K562 (cell line): ENCODE results near the gene ZMPSTE24. TPM values are rescaled to one million over a fixed set of nuclear protein-coding genes. Genes with fewer than 3 reads are reported as not detected.

Experiments used
- ATAC-seq: fragments of 200-7000 bp; cut with Tn5 transposase; 3 replicates; pipeline ENCODE4 v1.9.1; 2020; ENCODE audit warnings: moderate library complexity
- BruUV-seq: library from RNA; stranded (reverse); fragments of 400-500 nt; replicated peaks from 2 replicates; lab custom pipeline; 2021; lab: Mats Ljungman, UMichigan
- CTCF ChIA-PET: fragments of 300-600 bp; formaldehyde crosslinking; extraction: SDS; loops from one replicate; lab custom pipeline; 2021; ENCODE audit warnings: low intra/inter-chr PET ratio; lab: Yijun Ruan, JAX
- POLR2A ChIA-PET: fragments of 300-600, 350-650 bp; sonication (Branson Sonifier 250); formaldehyde crosslinking; extraction: SDS; loops from one replicate; lab custom pipeline; 2021; ENCODE audit warnings: antibody characterized with exemption, inconsistent platforms; lab: Yijun Ruan, JAX
- DNase-seq, 4 experiments: peaks; one replicate each; pipeline versions ENCODE4 v3.0.0 to v3.0.0-alpha.2; 2011 to 2018; ENCODE audit warnings: low spot score in 3 of 4, mixed read lengths in 3 of 4; ENCODE audit errors: extremely low read depth in 1 of 4
- FAIRE-seq: peaks from 2 replicates; lab custom pipeline; 2011; peaks lifted over from hg19 to GRCh38; lab: Jason Lieb, UNC
- H2AFZ ChIP-seq: 2 replicates; pipeline ENCODE4 v1.6.0; 2011; ENCODE audit warnings: low read depth, low read length, control low read depth, inconsistent platforms
- H3K27ac ChIP-seq: fragments of 200-600 bp; 3 replicates; pipeline ENCODE4 v1.8.0; 2011; ENCODE audit warnings: low read depth, mild to moderate bottlenecking, control low read depth, inconsistent platforms, low read length, moderate library complexity, mixed read lengths; ENCODE audit errors: extremely low read depth
- H3K27me3 ChIP-seq, 2 experiments: fragments of 300-600 bp in 1 of 2; 2 replicates in 1 of 2; 3 replicates in 1 of 2; pipeline versions ENCODE4 v1.6.0 to v1.8.0; 2011; ENCODE audit warnings: inconsistent platforms in 2 of 2, low read length in 2 of 2, mild to moderate bottlenecking in 1 of 2, mixed read lengths in 1 of 2, moderate library complexity in 1 of 2; ENCODE audit not compliant: control insufficient read depth in 2 of 2, insufficient read depth in 2 of 2
- H3K36me3 ChIP-seq: fragments of 300-600 bp; 3 replicates; pipeline ENCODE4 v1.8.0; 2011; ENCODE audit warnings: mild to moderate bottlenecking, low read length, inconsistent platforms; ENCODE audit not compliant: control insufficient read depth, insufficient read depth
- H3K4me1 ChIP-seq, 2 experiments: fragments of 200-600 bp in 1 of 2; replicated peaks in 1 of 2; 2 replicates in 1 of 2; 3 replicates in 1 of 2; pipeline versions ENCODE4 v1.5.1 to v1.8.0; 2011; ENCODE audit warnings: inconsistent platforms in 2 of 2, low read length in 2 of 2, mild to moderate bottlenecking in 1 of 2, mixed read lengths in 1 of 2, moderate library complexity in 1 of 2; ENCODE audit not compliant: control insufficient read depth in 2 of 2, insufficient read depth in 2 of 2
- H3K4me2 ChIP-seq: 2 replicates; pipeline ENCODE4 v1.6.1; 2011; ENCODE audit warnings: low read length, control low read depth, inconsistent platforms, mixed read lengths; ENCODE audit not compliant: insufficient read depth
- H3K4me3 ChIP-seq: fragments of 200-600 bp; sonication (generic), shearing (Covaris generic); 2 replicates; pipeline ENCODE4 v1.5.1; 2016; ENCODE audit warnings: control low read depth, inconsistent platforms
- H3K79me2 ChIP-seq: fragments of 200-600 bp; 3 replicates; pipeline ENCODE4 v1.8.0; 2011; ENCODE audit warnings: low read length, inconsistent platforms; ENCODE audit not compliant: control insufficient read depth, insufficient read depth
- H3K9ac ChIP-seq, 2 experiments: 2 replicates each; pipeline versions ENCODE4 v1.6.0 to v1.6.1; 2011; ENCODE audit warnings: low read depth in 2 of 2, low read length in 2 of 2, control low read depth in 1 of 2, inconsistent platforms in 1 of 2, mild to moderate bottlenecking in 1 of 2, mixed read lengths in 1 of 2; ENCODE audit not compliant: insufficient read depth in 1 of 2
- H3K9me1 ChIP-seq: one replicate; pipeline ENCODE4 v1.6.0; 2011; ENCODE audit warnings: inconsistent platforms, mild to moderate bottlenecking, low read length, moderate library complexity; ENCODE audit not compliant: control insufficient read depth, insufficient read depth
- H3K9me3 ChIP-seq: replicated peaks from 2 replicates; pipeline ENCODE4 v1.5.1; 2011; ENCODE audit warnings: low read depth, low read length, inconsistent platforms; ENCODE audit not compliant: control insufficient read depth, insufficient read depth
- H4K20me1 ChIP-seq: replicated peaks from 2 replicates; pipeline ENCODE4 v1.6.1; 2011; ENCODE audit warnings: low read length, inconsistent platforms, mixed read lengths; ENCODE audit not compliant: control insufficient read depth, insufficient read depth
- C11orf30 ChIP-seq: fragments of 450-650 bp; IDR thresholded peaks from 2 replicates; pipeline ENCODE4 v1.6.1; 2016; ENCODE audit warnings: low read depth, mild to moderate bottlenecking
- CBFB ChIP-seq: sonication (generic); formaldehyde crosslinking; IDR thresholded peaks from 2 replicates; pipeline ENCODE4 v1.4.0; 2020; ENCODE audit warnings: mild to moderate bottlenecking, missing genetic modification reagents
- CBX1 ChIP-seq: sonication (generic); IDR thresholded peaks from 2 replicates; pipeline ENCODE4 v1.6.1; 2016; ENCODE audit warnings: antibody characterized with exemption, low read depth, mild to moderate bottlenecking
- CREB1 ChIP-seq, 2 experiments: sonication (generic) in 1 of 2; formaldehyde crosslinking in 1 of 2; IDR thresholded peaks; 2 replicates each; pipeline versions ENCODE4 v1.6.1 to v1.8.0; 2012 to 2022; ENCODE audit warnings: inconsistent platforms in 1 of 2, mild to moderate bottlenecking in 1 of 2, missing genetic modification reagents in 1 of 2, moderate library complexity in 1 of 2
- ETV5 ChIP-seq: sonication (generic); formaldehyde crosslinking; IDR thresholded peaks from 2 replicates; pipeline ENCODE4 v1.4.0; 2020; ENCODE audit warnings: low read depth, mild to moderate bottlenecking, missing genetic modification reagents
- HNRNPH1 ChIP-seq: fragments of 200-400 bp; formaldehyde crosslinking; optimal IDR thresholded peaks from 2 replicates; pipeline ENCODE3; 2017; ENCODE audit warnings: low read depth, mild to moderate bottlenecking, low read length, moderate library complexity
- KDM2B ChIP-seq: fragments of 250-450 bp; sonication (Bioruptor Pico); IDR thresholded peaks from 2 replicates; pipeline ENCODE4 v1.8.0; 2021; ENCODE audit warnings: mild to moderate bottlenecking, moderate library complexity
- KLF13 ChIP-seq: fragments of 450-650 bp; IDR thresholded peaks from 2 replicates; pipeline ENCODE4 v1.6.1; 2016; ENCODE audit warnings: missing genetic modification characterization, low read depth, mild to moderate bottlenecking, missing compliant biosample characterization, moderate library complexity, borderline replicate concordance
- NR3C1 ChIP-seq: sonication (generic); formaldehyde crosslinking; IDR thresholded peaks from 2 replicates; pipeline ENCODE4 v1.8.1; 2022; ENCODE audit warnings: missing genetic modification reagents
- SMAD2 ChIP-seq: fragments of 150-350 bp; IDR thresholded peaks from 2 replicates; pipeline ENCODE4 v1.6.1; 2014; ENCODE audit warnings: low read depth, mild to moderate bottlenecking, low read length
- XRCC5 ChIP-seq: fragments of 200-400 bp; formaldehyde crosslinking; IDR thresholded peaks from 2 replicates; pipeline ENCODE4 v1.6.1; 2017; ENCODE audit warnings: low read depth, mild to moderate bottlenecking, low read length
- ZBTB8A ChIP-seq: fragments of 450-650 bp; IDR thresholded peaks from 2 replicates; pipeline ENCODE4 v1.6.1; 2018; ENCODE audit warnings: mild to moderate bottlenecking, moderate library complexity; ENCODE audit not compliant: partially characterized antibody
- ZNF584 ChIP-seq: fragments of 200-800 bp; sonication (Bioruptor generic); IDR thresholded peaks from 2 replicates; pipeline ENCODE4 v1.6.1; 2016; ENCODE audit warnings: low read depth, mild to moderate bottlenecking, missing genetic modification characterization, missing compliant biosample characterization
- WGBS: fragments of 100-300 bp; shearing (Covaris generic); methylation state at CpG from one replicate; pipeline ENCODE4 v1.1.6; 2016; ENCODE audit warnings: low coverage, mixed read lengths; ENCODE audit not compliant: insufficient coverage; ENCODE audit errors: missing lambda C conversion rate; 5-methylcytosine and 5-hydroxymethylcytosine counted together
- in situ Hi-C: fragments of 300-500 bp; cut with MboI; formaldehyde crosslinking; loops from 4 replicates; pipeline ENCODE4 v1.15.0; 2018; ENCODE audit warnings: inconsistent platforms, mixed read lengths
- intact Hi-C: fragments of 100-400 bp; cut with micrococcal nuclease; formaldehyde crosslinking; loops from 2 replicates; pipeline ENCODE4 v1.14.2; 2022
- polyA plus RNA-seq, 8 experiments: library from polyadenylated mRNA; depleted of rRNA in 4 of 8; stranded (reverse) in 5 of 8; unstranded in 3 of 8; fragments of >200 nt; fragmentation: Nextera tagmentation in 2 of 8; fragmentation: Illumina TruSeq in 1 of 8; extraction: Ambion mirVana in 2 of 8; extraction: Trizol in 1 of 8; gene quantifications; 2 replicates each; pipeline versions ENCODE4 v1.2.1 to v1.2.3, GENCODE V29; 2011 to 2014; ENCODE audit warnings: inconsistent platforms in 1 of 8, missing spikeins in 1 of 8
- total RNA-seq, 7 experiments: library from RNA; depleted of rRNA in 6 of 7; stranded (reverse); fragments of >200 nt in 6 of 7; fragmentation: Illumina TruSeq in 2 of 7; extraction: Trizol in 2 of 7; gene quantifications; 2 replicates each; pipeline versions ENCODE4 v1.2.1 to v1.2.3, GENCODE V29; 2011 to 2021; ENCODE audit warnings: low replicate concordance in 1 of 7
- TF ChIP-seq, protein P1 (sequence below): sonication (generic); formaldehyde crosslinking; IDR thresholded peaks from 2 replicates; pipeline ENCODE4 v1.8.0; 2022; ENCODE audit warnings: mild to moderate bottlenecking, missing genetic modification reagents
- TF ChIP-seq, protein P2 (sequence below): IDR thresholded peaks from 3 replicates; pipeline ENCODE4 v1.6.1; 2011; ENCODE audit warnings: borderline replicate concordance, mild to moderate bottlenecking; ENCODE audit not compliant: insufficient read length, insufficient read depth

The ZMPSTE24 gene
- total and polyA plus RNA-seq, 9 of the 15 experiments (the other 6 are each of a cell fraction or from before 2014, with no cell fraction given): 30.7 to 75.9 (median 64.3) TPM

DNA sequence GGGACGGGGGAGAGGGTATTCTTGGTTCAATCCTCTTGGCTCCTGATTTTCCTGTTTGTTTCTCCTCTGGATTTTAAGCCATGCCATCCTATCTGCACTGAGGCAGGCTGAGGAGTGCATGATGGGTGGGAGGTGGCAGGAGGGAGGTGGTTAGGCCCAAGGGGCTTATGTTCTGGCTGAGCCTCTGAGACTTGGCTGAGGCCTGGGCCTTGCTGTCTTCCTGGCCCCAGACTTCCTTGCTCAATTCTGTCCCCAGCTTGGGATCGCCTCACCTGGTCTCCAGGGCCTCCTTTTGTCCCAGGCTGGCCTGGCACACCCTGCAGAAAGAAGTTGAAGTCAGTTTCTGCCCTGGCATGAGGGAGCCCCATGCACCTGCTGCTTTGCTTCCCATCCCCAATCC is 47.8 kb downstream of the ZMPSTE24 start:
- no peaks in the 10 kb centered on the region for H3K79me2 ChIP-seq
- H3K4me3 ChIP-seq: no peak overlapping the region
- ChIA-PET CTCF (interaction anchor here (1.4 kb wide), 1 partner anchor 162 kb away, joined by 11 read pairs; no protein-coding TSS in a partner anchor), POLR2A (interaction anchor here (0.6 to 1.2 kb wide), 5 partner anchors 9 to 225 kb away, joined by 3 to 5 read pairs (median 4); no protein-coding TSS in a partner anchor)
- in situ Hi-C loops (loop anchor here (10.0 kb wide), 1 partner anchor 151 kb away; no protein-coding TSS in a partner anchor), intact Hi-C loops (loop anchor here (1.0 kb wide), 3 partner anchors 153 to 222 kb away; no protein-coding TSS in a partner anchor)
- no peak overlapping the region for H2AFZ ChIP-seq
- no peaks in the 10 kb centered on the region for H3K9me3 ChIP-seq
- H3K9ac ChIP-seq: no peak overlapping the region
- H3K27me3 ChIP-seq: peaks cover 0 to 6% of the 10 kb centered on the region in 2 experiments; a peak in 2 of 5 replicates
- H3K9me1 ChIP-seq: no peaks in the 10 kb centered on the region
- H3K4me2 ChIP-seq: no peak overlapping the region
- BruUV-seq: no TSS peak
- no peak overlapping the region for H3K27ac ChIP-seq
- TF ChIP-seq SMAD2 (no peak), HNRNPH1 (no peak), XRCC5 (no peak), CBFB (CRISPR knock-in tag) (no peak), CREB1 (IDR thresholded peaks at IDR 0.05) (no peak), CREB1 (CRISPR knock-in tag; IDR thresholded peaks at IDR 0.05) (no peak), ZNF584 (CRISPR knock-in tag) (no peak), NR3C1 (CRISPR knock-in tag) (no peak), C11orf30 (no peak), KLF13 (no peak), ZBTB8A (no peak), CBX1 (no peak), KDM2B (CRISPR knock-in tag) (no peak), ETV5 (CRISPR knock-in tag) (no peak)
- TF ChIP-seq, protein P1, sequence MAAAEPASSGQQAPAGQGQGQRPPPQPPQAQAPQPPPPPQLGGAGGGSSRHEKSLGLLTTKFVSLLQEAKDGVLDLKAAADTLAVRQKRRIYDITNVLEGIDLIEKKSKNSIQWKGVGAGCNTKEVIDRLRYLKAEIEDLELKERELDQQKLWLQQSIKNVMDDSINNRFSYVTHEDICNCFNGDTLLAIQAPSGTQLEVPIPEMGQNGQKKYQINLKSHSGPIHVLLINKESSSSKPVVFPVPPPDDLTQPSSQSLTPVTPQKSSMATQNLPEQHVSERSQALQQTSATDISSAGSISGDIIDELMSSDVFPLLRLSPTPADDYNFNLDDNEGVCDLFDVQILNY (CRISPR knock-in tag): no peak
- TF ChIP-seq, protein P2, sequence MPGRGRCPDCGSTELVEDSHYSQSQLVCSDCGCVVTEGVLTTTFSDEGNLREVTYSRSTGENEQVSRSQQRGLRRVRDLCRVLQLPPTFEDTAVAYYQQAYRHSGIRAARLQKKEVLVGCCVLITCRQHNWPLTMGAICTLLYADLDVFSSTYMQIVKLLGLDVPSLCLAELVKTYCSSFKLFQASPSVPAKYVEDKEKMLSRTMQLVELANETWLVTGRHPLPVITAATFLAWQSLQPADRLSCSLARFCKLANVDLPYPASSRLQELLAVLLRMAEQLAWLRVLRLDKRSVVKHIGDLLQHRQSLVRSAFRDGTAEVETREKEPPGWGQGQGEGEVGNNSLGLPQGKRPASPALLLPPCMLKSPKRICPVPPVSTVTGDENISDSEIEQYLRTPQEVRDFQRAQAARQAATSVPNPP: no peak
- TF ChIP-seq, all 486 proteins: peak for 0
- WGBS: 50% methylated on average over 2 of the region's 2 CpGs
- H3K4me1 ChIP-seq: peaks cover 0 to 20% of the 10 kb centered on the region in 2 experiments; a peak in 2 of 5 replicates
- H3K36me3 ChIP-seq: no peaks in the 10 kb centered on the region
- no peaks in the 10 kb centered on the region for H4K20me1 ChIP-seq
- FAIRE-seq: no peak
- ATAC-seq: no peak
- DNase-seq: no peak
